HepG2 (cell line): ENCODE results near the gene DST. TPM values are rescaled to one million over a fixed set of nuclear protein-coding genes. Genes with fewer than 3 reads are reported as not detected.

ENCODE experiments used
- GMEB2 ChIP-seq: IDR thresholded peaks from 2 replicates; pipeline ENCODE4 v1.6.1; 2016; ENCODE audit warnings: missing biosample characterization, missing genetic modification reagents, low read depth
- HOXA9 ChIP-seq: sonication (generic); formaldehyde crosslinking; IDR thresholded peaks from 2 replicates; pipeline ENCODE4 v1.8.1; 2022; ENCODE audit warnings: missing genetic modification reagents, mild to moderate bottlenecking, moderate library complexity, borderline replicate concordance
- MXD4 ChIP-seq: IDR thresholded peaks from 2 replicates; pipeline ENCODE4 v1.6.1; 2016; ENCODE audit warnings: mild to moderate bottlenecking, missing biosample characterization, missing genetic modification reagents
- POLR2A ChIP-seq, 2 experiments: IDR thresholded peaks; 2 replicates each; pipeline ENCODE4 v1.6.1; 2011; ENCODE audit warnings: low read depth in 2 of 2, low read length in 2 of 2, mild to moderate bottlenecking in 1 of 2, moderate library complexity in 1 of 2; ENCODE audit not compliant: insufficient read depth in 1 of 2
- POLR2G ChIP-seq: fragments of 200-400 bp; formaldehyde crosslinking; IDR thresholded peaks from 2 replicates; pipeline ENCODE4 v1.6.1; 2018; ENCODE audit warnings: mild to moderate bottlenecking, low read depth, low read length, moderate library complexity
- TCF7 ChIP-seq: sonication (generic); IDR thresholded peaks from 2 replicates; pipeline ENCODE4 v1.6.1; 2016; ENCODE audit warnings: antibody characterized with exemption, low read depth
- WIZ ChIP-seq: sonication (generic); formaldehyde crosslinking; IDR thresholded peaks from 2 replicates; pipeline ENCODE4 v1.5.1; 2020; ENCODE audit warnings: mild to moderate bottlenecking, missing genetic modification reagents
- ZBTB4 ChIP-seq: sonication (generic); formaldehyde crosslinking; IDR thresholded peaks from 2 replicates; pipeline ENCODE4 v1.4.0; 2020; ENCODE audit warnings: missing genetic modification reagents, mild to moderate bottlenecking, borderline replicate concordance
- ZHX2 ChIP-seq, 2 experiments: sonication (generic) in 1 of 2; formaldehyde crosslinking in 1 of 2; IDR thresholded peaks; 2 replicates each; pipeline versions ENCODE4 v1.6.1 to v1.9.0; 2014 to 2022; ENCODE audit warnings: antibody characterized with exemption in 1 of 2, borderline replicate concordance in 1 of 2, inconsistent platforms in 1 of 2, low read depth in 1 of 2, missing genetic modification reagents in 1 of 2
- ZNF253 ChIP-seq: sonication (generic); formaldehyde crosslinking; IDR thresholded peaks from 2 replicates; pipeline ENCODE4 v1.8.0; 2022; ENCODE audit warnings: mild to moderate bottlenecking, missing genetic modification reagents, borderline replicate concordance
- ZNF383 ChIP-seq: sonication (generic); formaldehyde crosslinking; IDR thresholded peaks from 2 replicates; pipeline ENCODE4 v1.4.0; 2020; ENCODE audit warnings: missing genetic modification reagents, mild to moderate bottlenecking, borderline replicate concordance
- ZNF687 ChIP-seq: sonication (generic); formaldehyde crosslinking; IDR thresholded peaks from 2 replicates; pipeline ENCODE4 v1.5.1; 2020; ENCODE audit warnings: mild to moderate bottlenecking, missing genetic modification reagents, moderate library complexity
- ZNF768 ChIP-seq: sonication (generic); formaldehyde crosslinking; IDR thresholded peaks from 2 replicates; pipeline ENCODE4 v1.4.0; 2020; ENCODE audit warnings: missing genetic modification reagents
- ZNF777 ChIP-seq: sonication (generic); formaldehyde crosslinking; IDR thresholded peaks from 2 replicates; pipeline ENCODE4 v1.4.0; 2020; ENCODE audit warnings: missing genetic modification reagents
- polyA plus RNA-seq, 8 experiments: library from polyadenylated mRNA; depleted of rRNA in 3 of 8; stranded (reverse) in 7 of 8; unstranded in 1 of 8; fragments of >200 nt; fragmentation: Illumina TruSeq in 4 of 8; extraction: Trizol in 4 of 8; gene quantifications; 2 replicates each; pipeline versions ENCODE4 v1.2.1 to v1.2.3, GENCODE V29; 2011 to 2016; ENCODE audit warnings: low read depth in 4 of 8, missing spikeins in 1 of 8, mixed read lengths in 1 of 8; ENCODE audit not compliant: insufficient read depth in 1 of 8
- total RNA-seq, 5 experiments: library from RNA; depleted of rRNA; stranded (reverse); fragments of >200 nt; fragmentation: Illumina TruSeq; extraction: Trizol; gene quantifications; 2 replicates each; pipeline ENCODE4 v1.2.3, GENCODE V29; 2016; ENCODE audit warnings: low read depth in 1 of 5

Gene DST
- total and polyA plus RNA-seq, 2 of the 13 experiments (the other 11 are each of a cell fraction or from before 2014, with no cell fraction given), result 64.4 to 89.0 TPM

DNA sequence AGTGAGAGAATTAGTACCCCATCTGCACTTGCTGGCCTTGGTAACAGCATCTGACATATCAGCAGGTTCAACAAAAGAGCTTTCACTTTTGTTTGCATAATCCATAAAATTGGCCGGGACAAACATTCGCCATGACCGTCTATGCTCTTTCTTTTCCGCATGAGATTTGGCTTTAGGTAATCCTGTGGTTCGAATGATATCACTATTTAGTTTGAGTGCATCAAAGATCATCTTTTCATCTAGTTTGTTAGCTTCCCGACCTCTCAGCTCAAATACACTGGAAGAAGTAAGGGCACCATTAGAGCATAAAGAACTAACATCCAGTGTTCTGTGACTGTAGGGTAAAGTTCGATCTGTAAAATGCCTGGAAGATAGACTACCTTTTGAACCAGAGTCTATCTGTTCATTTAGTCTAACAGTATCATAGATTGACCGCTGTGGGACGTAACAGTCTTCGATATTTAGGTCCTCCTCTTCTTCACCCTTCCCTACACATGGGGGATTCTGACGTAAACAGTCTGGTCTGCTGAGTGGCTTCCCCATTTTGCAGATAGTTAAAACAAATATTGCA lies 101.6 kb downstream of the DST start (continued):
- no peak for TF ChIP-seq GMEB2 (CRISPR knock-in tag)
- TF ChIP-seq ZNF687 (CRISPR knock-in tag), result no peak
- TF ChIP-seq ZNF383 (CRISPR knock-in tag), result no peak
- TF ChIP-seq ZBTB4 (CRISPR knock-in tag), result no peak
- no peak for TF ChIP-seq ZNF768 (CRISPR knock-in tag)
- TF ChIP-seq ZNF777 (CRISPR knock-in tag), result no peak
- no peak; the same call in 1 of the 2 replicates for TF ChIP-seq MXD4 (CRISPR knock-in tag)
- TF ChIP-seq HOXA9, result no peak; the same call in 1 of the 2 replicates
- peak; percentile 33; the same call in 1 of the 2 replicates for TF ChIP-seq POLR2G
- no peak for TF ChIP-seq ZHX2 (IDR thresholded peaks at IDR 0.05; ENCODE audit: low read depth)
- TF ChIP-seq ZHX2 (CRISPR knock-in tag; IDR thresholded peaks at IDR 0.05; ENCODE audit: borderline replicate concordance), result no peak
- TF ChIP-seq WIZ, result no peak
- TF ChIP-seq TCF7, result no peak
- TF ChIP-seq POLR2A (IDR thresholded peaks at IDR 0.05; ENCODE audit: insufficient read depth in 1 of 2, low read depth in 2 of 2, low read length in 2 of 2), result 0 out of 4 replicates have a peak, but pooled peaks of 1 of the 2 experiments have one; percentile 30
- no peak for TF ChIP-seq ZNF253 (CRISPR knock-in tag)
